Activated naive CD4-positive, alpha-beta T cell treated with anti-CD3 and anti-CD28 coated beads, Interleukin-2, amount 50 U/mL, for 16 hours (primary cell): ENCODE measurements around the gene CACNB4.

Experiments used
- DNase-seq: peaks from one replicate; pipeline ENCODE4 v3.0.0-alpha.2; 2020

The CACNB4 gene

DNA sequence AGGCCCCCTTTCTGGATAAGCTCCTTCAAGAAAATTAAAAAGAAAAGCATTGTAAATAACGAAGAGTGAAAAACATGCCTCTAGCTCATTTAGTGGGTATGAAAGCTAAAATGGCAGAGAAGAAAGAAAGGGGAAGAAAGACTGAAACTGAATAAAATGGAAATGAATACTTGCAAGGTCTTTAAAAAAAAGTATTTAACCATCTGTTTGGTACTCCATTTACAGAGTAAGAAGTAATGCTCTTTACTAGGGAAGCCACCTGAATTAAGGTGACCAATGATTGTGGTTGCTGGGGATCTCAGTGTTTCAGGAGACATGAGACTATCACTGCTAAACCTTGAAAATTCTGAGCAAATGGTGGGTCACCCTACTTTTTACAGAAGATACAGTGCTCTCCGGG is 253.0 kb downstream of the CACNB4 start:
- no peak for DNase-seq

DNA sequence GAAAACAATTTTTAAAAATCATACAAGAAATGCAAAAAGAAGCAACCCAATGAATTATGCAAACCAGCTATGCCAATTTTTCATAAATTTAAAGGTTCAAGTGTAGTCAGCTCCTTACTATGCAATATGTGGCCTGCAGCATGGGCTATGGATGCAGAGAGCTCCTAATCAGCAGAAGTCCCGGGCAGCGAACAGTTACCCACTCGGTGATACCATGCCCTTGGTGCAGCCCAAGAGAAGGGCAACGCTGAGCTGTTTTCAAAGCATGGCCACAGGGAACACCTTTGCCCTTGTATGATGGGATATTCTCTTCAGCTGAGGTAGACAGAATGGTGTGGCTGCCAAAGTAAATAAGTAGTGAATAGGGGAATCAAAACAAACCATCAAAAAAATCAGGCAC is 253.4 kb downstream of the CACNB4 start:
- DNase-seq: no peak

DNA sequence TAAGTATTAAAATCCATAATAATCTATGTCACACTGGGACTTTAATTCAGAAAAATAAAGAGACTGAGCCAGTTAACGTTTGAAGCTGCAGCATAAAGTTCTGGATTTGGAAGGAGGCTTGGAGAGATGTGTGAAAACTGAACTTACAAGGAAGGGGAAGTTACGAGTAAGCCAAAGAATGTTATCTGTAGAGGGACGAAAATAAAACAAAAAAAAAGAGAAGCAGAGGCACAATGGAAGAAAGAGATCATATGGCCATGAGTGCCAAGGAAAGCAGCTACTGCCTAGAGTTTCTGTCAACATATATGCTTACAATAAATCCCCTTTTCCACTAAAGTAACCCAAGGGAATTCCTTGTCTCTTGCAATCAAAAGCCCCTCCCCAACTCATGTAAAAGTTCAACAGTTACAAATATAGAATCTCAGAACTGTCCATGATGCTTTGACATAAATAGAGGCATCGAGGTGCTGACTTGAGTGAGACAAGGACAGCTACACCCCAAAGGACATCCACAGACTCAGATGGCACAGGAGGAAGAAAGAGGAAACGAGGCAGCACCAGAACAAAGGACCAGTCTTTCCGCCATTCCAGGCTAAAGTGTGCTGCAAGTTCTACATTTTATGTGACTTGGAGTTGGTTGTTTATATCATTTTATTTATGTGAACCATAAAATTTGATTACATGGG is 254.5 kb downstream of the CACNB4 start:
- no peak for DNase-seq

DNA sequence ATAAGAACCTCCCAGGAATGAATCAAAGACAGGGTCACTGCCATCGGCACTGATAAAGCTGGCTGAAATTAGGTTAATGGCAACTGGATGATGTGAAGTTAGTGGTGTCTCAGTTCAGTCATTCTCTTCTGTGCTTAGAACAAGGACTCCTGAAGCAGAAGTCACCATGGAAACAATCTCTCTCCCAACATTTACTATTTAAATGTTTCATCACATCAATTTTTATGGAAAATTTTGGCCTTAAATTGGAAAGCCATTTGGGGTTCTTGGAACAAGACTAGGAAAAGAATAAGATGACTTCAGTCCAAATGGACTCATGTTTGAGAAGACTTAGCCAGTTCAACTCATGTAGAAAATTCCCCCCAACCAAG is 255.2 kb downstream of the CACNB4 start:
- no peak for DNase-seq

- no peak for DNase-seq
Measured at GRCh38 chr2:151842830-151843690, 255.8 kb downstream of the CACNB4 start.

DNA sequence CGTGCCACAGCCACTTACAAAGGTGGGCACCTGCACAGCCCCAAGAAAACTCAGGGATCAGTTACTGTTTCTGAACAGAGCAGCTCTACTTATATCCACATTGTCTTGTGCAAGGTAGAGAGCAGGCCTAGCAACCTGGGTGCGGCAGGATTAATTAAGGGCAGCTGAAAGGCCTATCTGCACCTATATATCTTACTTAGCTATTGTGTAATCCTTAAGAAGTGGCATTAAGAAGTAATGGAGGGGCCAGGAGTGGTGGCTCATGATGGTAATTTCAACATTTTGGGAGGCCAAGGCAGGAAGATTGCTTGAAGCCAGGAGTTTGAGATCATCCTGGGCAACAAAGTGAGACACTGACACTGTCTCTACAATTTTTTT is 257.8 kb downstream of the CACNB4 start:
- no peak for DNase-seq

GRCh38 chr2:151840216-151841046 is 258.4 kb downstream of the CACNB4 start:
- DNase-seq: no peak

- DNase-seq: no peak
Measured at GRCh38 chr2:151837926-151838325, 260.9 kb downstream of the CACNB4 start.

- no peak for DNase-seq
Measured at GRCh38 chr2:151833984-151834383, 264.9 kb downstream of the CACNB4 start.

GRCh38 chr2:151830961-151831360 is 267.9 kb downstream of the CACNB4 start:
- no peak for DNase-seq

DNA sequence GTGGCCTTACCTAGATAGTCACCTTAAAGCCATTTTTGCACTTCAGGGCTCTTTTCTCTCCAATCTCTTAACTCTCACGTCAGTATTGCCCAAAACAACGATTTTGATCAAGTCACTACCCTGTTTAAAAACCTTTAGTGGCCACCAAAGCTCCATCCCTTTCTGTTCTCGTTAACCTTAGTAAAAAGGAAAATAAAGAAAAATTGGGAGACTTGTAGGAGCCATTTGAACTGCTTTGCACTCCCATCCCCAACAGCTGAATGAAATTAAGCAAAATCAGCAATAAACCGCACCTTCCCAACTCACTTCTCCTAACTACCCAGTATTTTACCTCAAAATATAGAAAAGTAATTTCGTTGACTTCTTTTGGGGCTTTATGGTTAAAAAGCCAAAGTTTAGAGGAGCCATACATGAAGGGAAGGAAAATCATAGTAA is 269.9 kb downstream of the CACNB4 start:
- DNase-seq: no peak

- DNase-seq: peak; percentile 92
Measured at GRCh38 chr2:151828143-151828889, 270.5 kb downstream of the CACNB4 start, which contains the start of gene ARL5A. Gene ARL5A, minus strand, starts transcription at chr2:151828421. Its CDS starts 245 bp downstream, at chr2:151828176.

- no peak for DNase-seq
Measured at GRCh38 chr2:151827564-151828142, 271.2 kb downstream of the CACNB4 start.

DNA sequence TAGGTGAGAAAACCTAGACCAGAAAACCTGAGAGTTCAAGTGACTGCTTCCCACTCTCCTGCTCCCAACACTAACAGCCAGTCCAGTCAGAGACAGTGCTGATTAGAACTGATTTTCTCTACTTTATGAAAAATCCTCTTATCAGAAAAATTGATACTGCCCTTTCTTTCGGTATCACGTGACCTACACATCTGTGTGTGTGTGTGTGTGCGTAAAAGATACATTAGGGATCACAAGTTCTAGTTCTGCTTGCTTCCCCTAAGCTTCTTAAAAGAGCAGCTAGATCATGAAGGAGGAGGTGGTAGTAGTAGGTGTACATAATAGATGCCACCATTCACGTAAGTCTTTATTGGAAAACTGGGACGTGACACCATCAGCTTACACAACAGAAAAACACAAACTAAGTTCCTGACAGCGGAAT is 272.1 kb downstream of the CACNB4 start:
- no peak for DNase-seq

GRCh38 chr2:151824886-151825285 is 274.0 kb downstream of the CACNB4 start:
- DNase-seq: no peak

DNA sequence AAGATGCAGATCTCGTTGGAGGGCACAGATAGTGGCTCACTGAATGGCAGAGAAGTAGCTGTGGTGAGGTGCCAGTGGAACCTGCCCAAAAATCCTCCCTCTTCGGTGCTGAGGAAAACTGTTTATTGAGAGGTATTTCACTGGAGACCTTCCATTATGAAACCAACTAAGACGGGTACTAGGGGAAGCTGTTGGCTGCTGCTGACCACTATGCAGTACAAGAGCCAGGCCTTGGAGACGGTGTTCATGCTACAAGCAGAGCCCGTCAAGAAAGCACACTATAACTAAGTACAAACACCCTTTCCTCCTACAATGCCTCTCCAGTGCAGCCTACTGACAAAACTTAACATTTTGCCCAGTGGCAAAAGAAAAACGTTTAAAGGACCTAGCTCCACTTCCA is 275.2 kb downstream of the CACNB4 start:
- DNase-seq: no peak

DNA sequence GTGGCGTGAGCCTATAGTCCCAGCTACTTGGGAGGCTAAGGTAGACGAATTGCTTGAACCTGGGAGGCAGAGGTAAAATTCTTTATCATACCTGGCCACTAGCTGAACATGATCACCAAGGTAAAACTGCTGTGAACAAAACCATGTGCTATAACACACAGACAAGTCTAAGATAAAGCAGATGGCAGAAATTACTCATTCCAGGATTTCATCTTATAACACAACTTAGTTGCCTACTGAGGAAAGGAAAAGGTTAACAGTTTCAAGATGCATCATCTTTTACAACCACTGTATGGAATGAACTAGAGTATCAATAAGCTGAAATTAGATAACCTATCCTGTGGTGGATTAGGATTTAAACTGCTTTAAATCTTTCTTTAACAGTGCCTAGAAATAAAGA is 278.9 kb downstream of the CACNB4 start:
- DNase-seq: no peak

DNA sequence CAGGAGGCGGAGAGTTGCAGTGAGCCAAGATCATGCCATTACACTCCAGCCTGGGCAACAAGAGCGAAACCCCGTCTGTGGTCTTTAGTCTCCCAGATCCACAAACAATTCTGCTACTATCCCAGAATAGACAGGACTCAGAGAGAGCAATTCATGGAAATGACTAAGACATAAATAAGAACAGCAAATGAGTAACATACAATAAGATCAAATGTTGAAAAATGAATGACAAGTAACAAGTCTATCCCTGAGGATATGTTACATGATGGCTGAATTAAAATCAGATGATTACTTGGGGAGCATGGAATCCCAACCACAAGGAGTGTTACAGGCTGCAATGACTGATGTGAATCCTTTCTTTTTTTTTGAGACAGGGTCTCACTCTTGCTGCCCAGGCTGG is 280.9 kb downstream of the CACNB4 start:
- DNase-seq: no peak

DNA sequence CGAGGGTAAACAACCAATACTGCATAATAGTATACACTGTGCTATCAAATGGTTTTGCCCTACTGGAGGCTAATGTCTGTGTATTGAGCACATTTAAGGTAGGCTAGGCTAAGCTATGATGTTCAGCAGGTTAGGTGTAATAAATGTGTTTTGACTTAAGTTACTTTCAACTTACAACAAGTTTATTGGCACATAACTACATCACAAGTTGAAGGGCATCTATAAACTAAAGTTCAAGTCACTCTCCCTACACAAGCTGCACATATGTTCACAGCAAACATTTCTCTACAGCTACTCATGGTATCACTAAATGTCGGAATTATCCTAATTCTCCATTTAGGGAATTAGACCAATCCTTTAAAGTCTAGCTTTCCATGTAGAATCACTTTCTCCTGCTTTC is 282.0 kb downstream of the CACNB4 start:
- no peak for DNase-seq

- no peak for DNase-seq
Measured at GRCh38 chr2:151815821-151816489, 282.9 kb downstream of the CACNB4 start.

DNA sequence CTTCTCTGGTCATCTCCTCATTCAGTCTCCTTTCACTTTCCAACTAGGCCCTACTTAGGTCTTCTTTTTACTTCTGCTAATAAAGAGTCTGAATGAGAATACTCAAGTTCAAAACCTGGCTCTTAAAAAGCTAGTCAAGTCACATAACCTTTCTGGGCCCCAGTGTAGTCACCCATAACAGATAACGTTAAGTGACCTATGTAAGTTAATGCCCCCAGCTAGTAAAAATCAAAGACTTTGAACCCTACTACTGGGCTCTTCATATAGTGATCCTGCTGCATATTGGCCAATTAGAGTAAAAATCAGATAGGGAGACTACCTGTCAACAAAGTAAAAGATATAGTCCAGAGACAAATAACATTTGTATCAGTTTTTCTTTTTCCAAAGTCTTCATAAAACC is 288.4 kb downstream of the CACNB4 start:
- no peak for DNase-seq

DNA sequence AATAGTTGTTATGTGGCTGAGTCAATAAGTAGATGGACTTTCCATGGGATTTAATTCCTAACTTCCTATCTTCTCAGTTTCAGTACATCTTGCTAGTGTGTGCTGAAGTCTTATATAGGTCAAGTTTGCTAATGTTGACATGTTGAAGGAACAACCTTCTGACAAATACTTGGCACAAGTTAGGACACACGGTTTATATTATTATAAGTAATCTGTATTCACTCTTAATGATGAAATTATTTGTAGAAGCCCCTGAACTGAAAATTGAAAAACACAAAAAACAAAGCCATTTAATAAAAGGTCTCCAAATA is 289.8 kb downstream of the CACNB4 start:
- no peak for DNase-seq
